Thyroid gland (tissue), 4 donors: ENCODE data around the gene DMD. TPM values are rescaled to one million over a fixed set of nuclear protein-coding genes. Genes with fewer than 3 reads are reported as not detected.

Source experiments
- DNase-seq, 2 donors: peaks; one replicate each; pipeline ENCODE4 v3.0.0-alpha.2; 2019
- H3K27ac ChIP-seq, 3 donors: fragments of 200-600 bp; sonication (generic); 1 replicate in 2 of 3; 2 replicates in 1 of 3; pipeline ENCODE4 v1.5.1; 2016 to 2019; ENCODE audit warnings: mild to moderate bottlenecking in 1 of 3, moderate library complexity in 1 of 3
- H3K27me3 ChIP-seq: fragments of 200-600 bp; sonication (generic); one replicate; pipeline ENCODE4 v1.5.1; 2019
- H3K36me3 ChIP-seq, 2 donors: fragments of 200-600 bp; sonication (generic); one replicate each; pipeline ENCODE4 v1.5.1; 2016 to 2019
- H3K4me1 ChIP-seq, 2 donors: fragments of 200-600 bp; sonication (generic); one replicate each; pipeline ENCODE4 v1.5.1; 2017 to 2019
- H3K4me3 ChIP-seq, 3 donors: fragments of 200-600 bp; sonication (generic); replicated peaks in 1 of 3; 1 replicate in 2 of 3; 2 replicates in 1 of 3; pipeline ENCODE4 v1.5.1; 2016; ENCODE audit warnings: mild to moderate bottlenecking in 1 of 3
- H3K9me3 ChIP-seq: fragments of 200-600 bp; sonication (generic); one replicate; pipeline ENCODE4 v1.5.1; 2017
- CTCF ChIP-seq, 6 experiments: fragments of 200-600 bp in 3 of 6; fragments of 450-650 bp in 3 of 6; sonication (generic) in 3 of 6; IDR thresholded peaks; one replicate each; pipeline ENCODE4 v1.5.1; 2016 to 2019; ENCODE audit warnings: antibody characterized with exemption in 6 of 6, mild to moderate bottlenecking in 2 of 6, inconsistent platforms in 1 of 6, moderate library complexity in 1 of 6
- POLR2A ChIP-seq, 2 donors: fragments of 450-650 bp; IDR thresholded peaks; one replicate each; pipeline ENCODE4 v1.6.1; 2017; ENCODE audit warnings: antibody characterized with exemption in 2 of 2, mild to moderate bottlenecking in 2 of 2, moderate library complexity in 1 of 2
- WGBS, 2 donors: methylation state at CpG; one replicate each; pipeline ENCODE4 v1.1.5; 2017; 5-methylcytosine and 5-hydroxymethylcytosine counted together
- intact Hi-C: fragments of 100-400 bp; cut with DNase I; formaldehyde crosslinking; loops from one replicate; pipeline ENCODE4 v1.15.1; 2023
- total RNA-seq, 4 donors: library from RNA; depleted of rRNA; stranded (reverse); fragments of >200 nt; gene quantifications; one replicate each; pipeline ENCODE4 v1.2.3, GENCODE V29; 2016

Gene DMD
- total RNA-seq, 4 donors from 2014 or later: 16.5 to 24.0 (median 21.7) TPM

- no peak overlapping the region for H3K4me3 ChIP-seq
- no peak for DNase-seq
- WGBS, 2 donors: 81 to 90% methylated on average over 4 of the region's 4 CpGs
- TF ChIP-seq POLR2A (IDR thresholded peaks at IDR 0.05) (no peak), CTCF (IDR thresholded peaks at IDR 0.05) (no peak)
- no peaks in the 10 kb centered on the region for H3K36me3 ChIP-seq
- H3K27ac ChIP-seq: no peak overlapping the region
- no peaks in the 10 kb centered on the region for H3K9me3 ChIP-seq
- H3K4me1 ChIP-seq: no peaks in the 10 kb centered on the region
- intact Hi-C loops: no loop called here
- no peaks in the 10 kb centered on the region for H3K27me3 ChIP-seq
These were observed 2094.1 kb downstream of the DMD start for GRCh38 chrX:31117266-31117665.

GRCh38 chrX:31115398-31115797 is 2096.0 kb downstream of the DMD start:
- intact Hi-C loops: no loop called here
- no peak overlapping the region for H3K4me3 ChIP-seq
- no peaks in the 10 kb centered on the region for H3K27me3 ChIP-seq
- no peaks in the 10 kb centered on the region for H3K4me1 ChIP-seq
- no peak overlapping the region for H3K27ac ChIP-seq
- 61 to 80% methylated on average over 4 of the region's 4 CpGs for WGBS, 2 donors
- no peaks in the 10 kb centered on the region for H3K9me3 ChIP-seq
- no peak for TF ChIP-seq POLR2A (IDR thresholded peaks at IDR 0.05)
- no peaks in the 10 kb centered on the region for H3K36me3 ChIP-seq
- no peak for DNase-seq

DNA sequence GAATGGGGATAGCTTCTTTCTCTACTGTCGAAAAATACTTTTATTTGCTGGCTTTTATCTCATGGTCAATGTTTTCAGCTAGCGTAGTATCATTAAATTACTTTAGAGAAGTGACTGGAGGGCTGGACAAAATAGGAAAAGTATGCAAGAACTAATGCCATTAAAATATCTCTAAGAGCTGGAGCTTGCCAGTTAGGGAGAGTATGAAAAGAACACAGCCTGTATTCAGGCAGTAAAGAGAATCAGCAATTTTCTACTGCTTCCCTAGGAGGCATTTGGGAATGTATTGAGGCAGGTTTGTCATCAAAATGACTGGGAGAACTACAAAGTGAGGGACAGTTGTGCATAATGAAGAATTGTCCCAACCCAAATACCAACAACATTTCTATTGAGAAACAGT is 2096.5 kb downstream of the DMD start:
- whole genome bisulfite sequencing, 2 donors: 73 to 75% methylated on average over 2 of the region's 2 CpGs
- Histone ChIP-seq H3K36me3 (no peaks in the 10 kb centered on the region), H3K9me3 (no peaks in the 10 kb centered on the region), H3K4me3 (no peak overlapping the region), H3K27me3 (no peaks in the 10 kb centered on the region), H3K4me1 (no peaks in the 10 kb centered on the region), H3K27ac (no peak overlapping the region)
- intact Hi-C loops: no loop called here
- no peak for TF ChIP-seq POLR2A (IDR thresholded peaks at IDR 0.05)
- no peak for TF ChIP-seq CTCF (IDR thresholded peaks at IDR 0.05)
- no peak for DNase-seq

- 76 to 92% methylated on average over 5 of the region's 5 CpGs for WGBS, 2 donors
- Histone ChIP-seq H3K9me3 (no peaks in the 10 kb centered on the region), H3K4me1 (no peaks in the 10 kb centered on the region), H3K36me3 (no peaks in the 10 kb centered on the region), H3K27ac (no peak overlapping the region), H3K27me3 (no peaks in the 10 kb centered on the region), H3K4me3 (no peak overlapping the region)
- no peak for TF ChIP-seq CTCF (IDR thresholded peaks at IDR 0.05)
- TF ChIP-seq POLR2A (IDR thresholded peaks at IDR 0.05): no peak
- DNase-seq: no peak
- intact Hi-C loops: no loop called here
These were observed 2098.9 kb downstream of the DMD start for GRCh38 chrX:31112226-31112999.

- no peaks in the 10 kb centered on the region for H3K4me1 ChIP-seq
- TF ChIP-seq POLR2A (IDR thresholded peaks at IDR 0.05) (no peak), CTCF (IDR thresholded peaks at IDR 0.05) (no peak)
- no peaks in the 10 kb centered on the region for H3K27me3 ChIP-seq
- WGBS, 2 donors: 73 to 89% methylated on average over 6 of the region's 6 CpGs
- no peaks in the 10 kb centered on the region for H3K36me3 ChIP-seq
- no peak overlapping the region for H3K4me3 ChIP-seq
- no peak for DNase-seq
- H3K27ac ChIP-seq: no peak overlapping the region
- intact Hi-C loops: no loop called here
- H3K9me3 ChIP-seq: no peaks in the 10 kb centered on the region
These were observed 2100.7 kb downstream of the DMD start for GRCh38 chrX:31110657-31111056.
